Measurements from ENCODE around the gene UQCRFS1.

The UQCRFS1 gene

GRCh38 chr19:29171525-29171924 is 41.4 kb downstream of the UQCRFS1 start:
- DNase-seq (ENCODE audit: low read depth) = no peak
- no peak overlapping the region for H3K4me3 ChIP-seq (ENCODE audit: low read depth, low read length)
- no peak for TF ChIP-seq CTCF (IDR thresholded peaks at IDR 0.05; ENCODE audit: low read depth, low read length, missing control alignments)

GRCh38 chr19:29170554-29170953 is 42.4 kb downstream of the UQCRFS1 start:
- no peak overlapping the region for H3K4me3 ChIP-seq (ENCODE audit: low read depth, low read length)
- no peak for DNase-seq (ENCODE audit: low read depth)
- no peak for TF ChIP-seq CTCF (IDR thresholded peaks at IDR 0.05; ENCODE audit: low read depth, low read length, missing control alignments)

GRCh38 chr19:29162694-29163093 is 50.3 kb downstream of the UQCRFS1 start:
- no peak for TF ChIP-seq CTCF (IDR thresholded peaks at IDR 0.05; ENCODE audit: low read depth, low read length, missing control alignments)
- no peak for DNase-seq (ENCODE audit: low read depth)
- no peak overlapping the region for H3K4me3 ChIP-seq (ENCODE audit: low read depth, low read length)

- DNase-seq (ENCODE audit: low read depth) = no peak
- TF ChIP-seq CTCF (IDR thresholded peaks at IDR 0.05; ENCODE audit: low read depth, low read length, missing control alignments) = no peak
- no peak overlapping the region for H3K4me3 ChIP-seq (ENCODE audit: low read depth, low read length)
These were observed 57.3 kb downstream of the UQCRFS1 start for GRCh38 chr19:29155683-29156082.

All from GM12864 (cell line).